SKM-1 (cell line): ENCODE measurements around the gene CASP8AP2.
"Not testable (repeated sequence)": the region's sequence is repeated elsewhere in the genome, so short reads cannot be mapped to it uniquely, and the experiment has no call there.

ENCODE experiments used
- DNase-seq: peaks from one replicate; lab custom pipeline; 2025; ENCODE audit not compliant: unreplicated experiment; lab: John Stamatoyannopoulos, UW

Gene CASP8AP2

DNA sequence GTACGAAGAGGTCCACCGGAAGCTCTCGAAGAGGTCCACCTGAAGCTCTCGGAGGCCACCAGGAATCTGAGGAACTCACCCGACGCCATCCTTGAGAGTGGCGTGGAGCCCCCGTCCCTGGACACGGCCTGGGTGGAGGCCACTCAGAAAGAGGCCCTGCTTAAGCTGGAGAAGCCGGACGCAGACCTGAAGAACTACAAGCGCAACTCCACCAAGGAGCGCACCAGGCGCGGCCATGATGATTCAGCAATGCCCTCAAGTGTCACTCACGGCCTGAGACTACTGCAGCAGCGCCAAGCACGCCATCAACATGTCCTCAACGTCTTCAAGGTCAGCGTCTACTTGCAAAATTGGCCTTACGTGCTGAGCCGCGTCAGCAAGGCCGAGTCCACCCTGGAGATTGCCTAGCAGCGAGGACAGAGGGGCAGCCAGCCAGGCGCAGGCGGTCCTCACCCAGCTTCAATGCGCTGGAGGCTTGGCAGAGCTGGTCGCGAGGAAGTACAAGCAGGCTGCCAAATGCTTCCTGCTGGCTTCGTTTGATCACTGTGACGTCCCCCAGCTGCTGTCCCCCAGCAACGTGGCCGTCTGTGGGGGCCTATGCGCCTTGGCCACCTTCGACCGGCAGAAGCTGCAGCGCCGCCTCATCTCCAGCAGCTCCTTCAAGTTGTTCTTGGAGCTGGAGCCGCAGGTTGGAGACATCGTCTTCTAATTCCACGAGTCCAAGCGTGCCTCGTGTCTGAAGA is 56.9 kb downstream of the CASP8AP2 start:
- no peak for DNase-seq

DNA sequence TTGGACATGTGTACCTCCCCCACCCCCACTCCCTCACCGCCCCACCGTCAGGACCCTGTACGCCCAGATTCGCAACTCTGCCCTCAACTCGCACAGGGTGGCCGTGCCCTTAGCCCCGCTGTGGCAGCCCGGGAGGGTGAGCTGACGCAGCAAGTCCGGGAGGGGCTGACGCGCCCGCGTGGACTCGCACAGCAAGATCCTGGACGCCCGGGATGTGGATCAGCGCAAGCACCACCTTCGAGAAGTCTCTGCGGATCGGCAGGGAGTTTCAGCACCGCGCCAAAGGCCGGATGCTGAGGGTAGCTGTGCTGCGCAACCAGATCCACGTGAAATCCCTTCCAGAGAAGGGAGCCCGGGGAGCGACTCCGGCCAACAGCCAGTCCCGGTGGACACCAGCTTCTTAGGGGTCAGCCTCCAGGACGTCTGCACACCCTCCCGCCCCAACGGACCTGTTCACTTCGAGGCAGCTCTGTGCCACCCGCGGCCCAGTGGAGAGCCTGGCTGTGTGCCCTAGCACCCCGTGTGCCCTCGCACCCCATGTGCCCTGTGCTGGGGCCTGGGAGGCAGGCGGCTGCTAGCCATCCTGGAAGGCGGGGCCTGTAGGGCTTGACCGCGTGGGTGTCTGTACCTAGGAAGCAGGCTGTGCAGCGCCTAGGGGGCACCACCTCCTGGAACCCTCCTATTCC is 57.9 kb downstream of the CASP8AP2 start:
- DNase-seq = no peak

DNA sequence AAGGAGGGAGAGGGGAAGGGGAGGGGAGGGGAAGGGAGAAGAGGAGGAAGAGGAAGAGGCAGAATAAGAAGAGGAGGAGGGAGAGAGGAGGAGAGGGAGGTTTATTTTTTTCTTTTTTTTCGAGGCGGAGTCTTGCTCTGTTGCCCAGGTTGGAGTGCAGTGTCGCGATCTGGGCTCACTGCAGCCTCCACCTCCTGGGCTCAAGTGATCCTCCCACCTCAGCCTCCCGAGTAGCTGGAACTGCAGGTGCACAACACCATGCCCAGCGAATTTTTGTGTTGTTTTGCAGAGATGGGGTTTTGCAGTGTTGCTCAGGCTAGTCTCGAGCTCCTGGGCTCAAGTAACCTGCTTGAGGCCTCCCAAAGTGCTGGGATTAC is 58.4 kb downstream of the CASP8AP2 start:
- DNase-seq = no peak

DNA sequence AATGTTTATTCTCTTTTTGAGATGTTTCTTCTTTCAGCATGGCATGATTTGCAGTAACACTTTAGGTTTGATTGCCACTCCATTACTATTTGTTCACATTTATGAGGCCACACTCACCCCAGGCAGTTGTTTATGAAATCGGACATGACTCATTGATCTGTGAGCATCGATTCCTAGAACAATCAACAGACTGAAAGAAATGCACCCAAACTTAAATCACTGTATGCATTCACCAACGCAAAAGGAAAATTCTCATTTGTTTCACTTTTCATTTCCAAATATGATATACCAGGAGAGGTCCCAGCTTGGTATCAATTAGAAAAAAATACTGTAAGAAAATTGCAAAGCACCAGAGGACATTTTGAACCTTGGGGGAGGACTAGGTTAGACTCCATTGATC is 59.2 kb downstream of the CASP8AP2 start:
- DNase-seq = no peak

DNA sequence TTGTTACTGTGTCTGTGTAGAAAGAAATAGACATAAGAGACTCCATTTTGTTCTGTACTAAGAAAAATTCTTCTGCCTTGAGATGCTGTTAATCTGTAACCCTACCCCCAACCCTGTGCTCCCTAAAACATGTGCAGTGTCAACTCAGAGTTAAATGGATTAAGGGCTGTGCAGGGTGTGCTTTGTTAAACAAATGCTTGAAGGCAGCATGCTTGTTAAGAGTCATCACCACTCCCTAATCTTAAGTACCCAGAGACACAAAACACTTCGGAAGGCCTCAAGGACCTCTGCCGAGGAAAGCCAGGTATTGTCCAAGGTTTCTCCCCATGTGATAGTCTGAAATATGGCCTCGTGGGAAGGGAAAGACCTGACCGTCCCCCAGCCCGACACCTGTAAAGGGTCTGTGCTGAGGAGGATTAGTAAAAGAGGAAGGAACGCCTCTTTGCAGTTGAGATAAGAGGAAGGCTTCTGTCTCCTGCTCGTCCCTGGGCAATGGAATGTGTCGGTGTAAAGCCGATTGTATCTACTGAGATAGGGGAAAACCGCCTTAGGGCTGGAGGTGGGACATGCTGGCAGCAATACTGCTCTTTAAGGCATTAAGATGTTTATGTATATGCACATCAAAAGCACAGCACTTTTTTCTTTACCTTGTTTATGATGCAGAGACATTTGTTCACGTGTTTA is 61.3 kb downstream of the CASP8AP2 start:
- not testable (repeated sequence) for DNase-seq

DNA sequence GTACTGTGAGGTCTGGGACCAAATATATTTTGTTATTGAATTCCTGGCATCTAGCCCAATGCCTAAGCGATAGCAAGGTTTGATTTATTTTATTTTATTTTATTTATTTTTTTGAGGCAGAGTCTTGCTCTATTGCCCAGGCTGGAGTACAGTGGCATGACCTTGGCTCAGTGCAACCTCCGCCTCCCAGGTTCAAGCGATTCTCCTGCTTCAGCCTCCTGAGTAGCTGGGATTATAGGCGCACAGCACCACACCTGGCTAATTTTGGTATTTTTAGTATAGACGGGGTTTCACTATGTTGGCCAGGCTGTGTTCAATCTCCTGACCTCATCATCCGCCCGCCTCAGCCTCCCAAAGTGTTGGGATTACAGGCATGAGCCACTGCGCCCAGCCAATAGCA is 62.9 kb downstream of the CASP8AP2 start:
- DNase-seq = not testable (repeated sequence)

DNA sequence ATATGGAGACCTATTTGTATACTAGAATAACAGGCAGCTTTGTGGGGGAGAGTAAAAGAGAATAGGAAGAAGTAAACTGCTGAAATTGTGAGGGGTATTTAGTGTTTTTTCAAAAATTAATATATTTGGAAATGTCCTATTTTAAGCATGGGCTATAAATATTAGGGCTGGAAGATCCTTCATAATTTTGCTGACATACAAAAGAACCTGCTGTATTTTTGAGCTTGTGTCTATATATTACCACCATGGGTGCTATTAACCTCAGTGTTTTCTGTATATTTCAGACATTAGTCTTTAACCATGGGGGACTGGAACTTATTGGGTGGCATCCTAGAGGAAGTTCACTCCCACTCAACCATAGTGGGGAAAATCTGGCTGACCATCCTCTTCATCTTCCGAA is 64.5 kb downstream of the CASP8AP2 start, which contains the start of gene GJA10:
Gene GJA10 (plus strand): TSS at position 301 of the 400 bp plus-strand sequence. CDS start 0 bp downstream, at position 301.
- DNase-seq = no peak

DNA sequence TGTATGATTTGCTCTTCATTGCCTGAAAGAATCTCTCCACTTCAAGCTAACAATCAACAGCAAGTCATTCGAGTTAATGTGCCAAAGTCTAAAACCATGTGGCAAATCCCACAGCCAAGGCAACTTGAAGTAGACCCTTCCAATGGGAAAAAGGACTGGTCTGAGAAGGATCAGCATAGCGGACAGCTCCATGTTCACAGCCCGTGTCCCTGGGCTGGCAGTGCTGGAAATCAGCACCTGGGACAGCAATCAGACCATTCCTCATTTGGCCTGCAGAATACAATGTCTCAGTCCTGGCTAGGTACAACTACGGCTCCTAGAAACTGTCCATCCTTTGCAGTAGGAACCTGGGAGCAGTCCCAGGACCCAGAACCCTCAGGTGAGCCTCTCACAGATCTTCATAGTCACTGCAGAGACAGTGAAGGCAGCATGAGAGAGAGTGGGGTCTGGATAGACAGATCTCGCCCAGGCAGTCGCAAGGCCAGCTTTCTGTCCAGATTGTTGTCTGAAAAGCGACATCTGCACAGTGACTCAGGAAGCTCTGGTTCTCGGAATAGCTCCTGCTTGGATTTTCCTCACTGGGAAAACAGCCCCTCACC is 65.7 kb downstream of the CASP8AP2 start:
- no peak for DNase-seq

DNA sequence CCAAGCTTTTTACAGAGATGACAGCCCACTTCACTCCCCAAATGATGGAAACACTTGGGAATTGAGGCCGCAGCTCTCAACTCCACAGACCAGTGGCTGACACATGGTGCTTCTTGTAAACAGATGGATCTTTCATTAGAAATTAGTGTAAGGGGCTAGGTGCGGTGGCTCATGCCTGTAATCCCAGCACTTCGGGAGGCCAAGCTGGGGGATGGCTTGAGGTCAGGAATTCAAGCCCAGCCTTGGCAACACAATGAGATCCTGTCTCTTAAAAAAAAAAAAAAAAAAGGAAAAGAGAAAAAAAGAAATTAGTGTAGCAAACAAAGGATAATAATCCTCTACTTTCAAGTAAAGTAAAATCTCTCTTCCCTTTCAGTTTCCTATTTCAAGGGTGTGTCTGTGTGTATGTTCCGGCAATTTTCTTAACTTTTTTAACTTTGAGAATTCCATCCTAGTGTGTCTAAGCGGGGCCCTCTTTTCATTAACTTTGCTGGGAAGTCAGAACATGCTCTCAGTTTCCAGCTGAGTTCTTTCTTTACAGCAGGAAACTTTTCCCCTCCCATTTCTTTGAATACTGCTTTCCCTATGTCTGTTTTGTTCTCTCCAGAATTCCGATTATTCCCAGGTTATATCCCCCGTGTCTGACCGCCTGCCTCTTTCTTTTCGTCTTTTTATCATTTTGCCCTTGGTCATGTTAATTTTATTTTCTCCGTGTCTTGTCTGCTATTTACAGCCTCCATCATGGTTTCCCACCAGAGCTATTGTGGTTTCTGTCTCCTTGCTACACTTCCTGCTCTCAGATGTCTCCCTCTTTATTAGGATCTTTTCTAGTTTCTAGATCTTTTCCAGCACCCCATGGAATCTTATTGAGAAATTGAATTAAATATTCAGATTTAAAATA is 80.6 kb downstream of the CASP8AP2 start:
- not testable (repeated sequence) for DNase-seq

DNA sequence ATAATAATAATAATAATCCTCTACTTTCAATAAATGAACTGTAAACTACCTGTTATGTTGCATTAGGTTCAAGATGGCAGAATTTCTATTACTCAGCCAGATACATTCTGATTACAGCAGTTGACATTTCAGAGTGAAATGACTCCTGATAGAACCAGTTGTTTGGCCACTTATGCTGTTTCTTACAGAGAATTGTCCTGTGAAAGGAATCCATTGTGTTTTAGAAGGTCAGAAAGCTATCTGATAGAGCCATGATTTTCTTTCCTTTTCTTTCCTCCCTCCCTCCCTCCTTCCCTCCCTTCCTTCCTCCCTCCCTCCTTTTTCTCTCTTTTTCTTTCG is 81.2 kb downstream of the CASP8AP2 start:
- DNase-seq = no peak

DNA sequence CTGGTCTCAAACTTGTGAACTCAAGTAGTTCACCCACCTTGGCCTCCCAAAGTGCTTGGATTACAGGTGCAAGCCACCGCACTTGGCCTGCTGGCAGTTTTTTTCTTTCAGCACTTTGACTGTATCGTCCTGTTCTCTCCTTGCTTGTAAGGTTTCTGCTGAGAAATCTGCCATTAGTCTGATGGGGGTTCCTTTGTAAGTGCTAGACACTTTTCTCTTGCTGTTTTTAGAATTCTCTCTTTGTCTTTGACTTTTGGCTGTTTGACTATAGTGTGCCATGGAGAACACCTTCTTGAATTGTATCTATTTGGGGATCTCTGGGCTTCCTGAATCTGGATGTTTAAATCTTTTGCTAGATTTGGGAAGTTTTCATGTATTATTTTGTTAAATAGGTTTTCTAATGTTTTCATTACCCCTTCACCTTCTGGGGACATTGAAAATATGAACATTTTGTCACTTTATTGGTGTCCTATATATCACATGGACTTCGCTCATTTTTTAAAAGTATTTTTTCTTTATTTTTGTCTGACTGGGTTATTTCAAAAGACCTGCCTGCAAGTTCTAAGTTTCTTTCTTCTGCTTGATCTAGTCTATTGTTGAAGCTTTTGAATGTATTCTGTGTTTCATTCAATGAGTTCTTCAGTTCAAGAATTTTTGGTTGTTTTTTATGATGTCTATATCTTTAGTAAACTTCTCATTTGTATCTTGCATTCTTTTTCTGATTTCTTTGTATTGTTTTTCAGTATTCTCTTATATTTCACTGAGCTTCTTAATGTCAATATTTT is 86.6 kb downstream of the CASP8AP2 start:
- DNase-seq = no peak

DNA sequence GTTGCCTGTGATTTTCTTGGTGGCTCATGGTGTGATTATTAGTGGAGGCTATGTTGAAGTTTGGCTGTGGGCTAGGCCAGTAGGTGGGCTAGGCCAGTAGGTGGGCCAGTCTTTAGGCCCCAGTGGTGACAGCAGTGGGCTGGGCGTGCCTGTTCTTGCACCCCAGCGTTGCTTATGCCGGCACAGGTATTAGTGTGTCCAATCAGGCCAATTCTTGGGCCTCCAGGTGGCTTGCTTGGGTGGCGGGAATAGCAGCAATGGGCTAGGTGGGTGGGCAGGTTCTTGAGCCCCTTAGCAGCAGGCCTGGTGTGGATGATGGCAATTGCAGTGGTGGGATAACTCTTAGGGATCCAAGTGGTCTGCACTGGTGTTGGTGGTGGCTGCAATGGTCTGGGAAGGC is 87.5 kb downstream of the CASP8AP2 start:
- no peak for DNase-seq

DNA sequence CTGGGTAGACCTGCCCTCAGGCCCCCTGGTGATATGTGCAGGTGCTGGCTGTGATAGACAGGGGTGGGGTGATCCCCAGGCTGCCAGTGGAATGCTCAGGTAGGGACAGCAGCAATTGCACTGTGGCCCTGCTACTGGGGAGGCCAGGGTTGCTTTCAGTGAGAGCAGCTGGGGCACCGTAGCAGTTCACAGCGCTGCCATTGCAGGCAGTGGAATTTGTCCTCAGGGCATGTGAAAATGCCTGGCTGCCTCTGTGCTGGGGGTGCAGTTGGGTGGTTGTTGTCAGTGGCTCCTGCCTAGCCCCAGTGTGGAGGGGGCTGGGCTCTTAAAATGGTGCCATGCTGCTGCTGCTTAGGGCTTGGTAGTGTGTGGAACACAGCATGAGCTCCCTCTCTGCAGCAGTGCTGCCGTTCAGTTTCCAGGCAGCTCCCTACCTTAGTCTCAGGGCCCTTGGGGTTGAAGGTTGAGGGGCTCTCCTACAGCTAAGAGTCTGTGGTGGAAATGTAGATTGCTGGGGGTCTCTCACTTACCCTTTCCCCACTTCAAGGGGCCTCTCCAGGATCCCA is 88.2 kb downstream of the CASP8AP2 start:
- no peak for DNase-seq
